ENCODE measurements around the gene PCBP1.
"Not testable (repeated sequence)": the region's sequence is repeated elsewhere in the genome, so short reads cannot be mapped to it uniquely, and the experiment has no call there.

PCBP1 gene

GRCh38 chr2:70126413-70126812 is 39.1 kb downstream of the PCBP1 start:
- DNase-seq (ENCODE audit: low read depth) = no peak

GRCh38 chr2:70128005-70128404 is 40.7 kb downstream of the PCBP1 start:
- DNase-seq (ENCODE audit: low read depth) = no peak

- not testable (repeated sequence) for DNase-seq (ENCODE audit: low read depth)
These were observed 44.3 kb downstream of the PCBP1 start for GRCh38 chr2:70131344-70132143.

GRCh38 chr2:70132244-70133126 is 45.2 kb downstream of the PCBP1 start:
- DNase-seq (ENCODE audit: low read depth) = no peak

- no peak for DNase-seq (ENCODE audit: low read depth)
These were observed 45.8 kb downstream of the PCBP1 start for GRCh38 chr2:70133127-70133452.

- DNase-seq (ENCODE audit: low read depth) = no peak
These were observed 46.4 kb downstream of the PCBP1 start for GRCh38 chr2:70133491-70134322.

- not testable (repeated sequence) for DNase-seq (ENCODE audit: low read depth)
These were observed 47.2 kb downstream of the PCBP1 start for GRCh38 chr2:70134323-70134983.
